Renal pelvis (tissue), 4 donors: ENCODE measurements around the gene NDST1. TPM values are rescaled to one million over a fixed set of nuclear protein-coding genes. Genes with fewer than 3 reads are reported as not detected.

Experiments used
- DNase-seq: peaks from one replicate; pipeline ENCODE4 v3.0.0-alpha.2; 2013
- polyA plus RNA-seq, 3 donors: library from polyadenylated mRNA; unstranded; fragments of 120-200 nt; gene quantifications; one replicate each; pipeline ENCODE4 v1.2.1, GENCODE V29; 2013; ENCODE audit not compliant: insufficient read length in 3 of 3

The NDST1 gene
- polyA plus RNA-seq, 3 donors: 56.8 to 67.7 (median 61.9) TPM

GRCh38 chr5:150585781-150586341, 77.9 kb downstream of the NDST1 start:
- DNase-seq: no peak

- DNase-seq: no peak
These were observed 79.1 kb downstream of the NDST1 start for GRCh38 chr5:150587016-150587415.

DNA sequence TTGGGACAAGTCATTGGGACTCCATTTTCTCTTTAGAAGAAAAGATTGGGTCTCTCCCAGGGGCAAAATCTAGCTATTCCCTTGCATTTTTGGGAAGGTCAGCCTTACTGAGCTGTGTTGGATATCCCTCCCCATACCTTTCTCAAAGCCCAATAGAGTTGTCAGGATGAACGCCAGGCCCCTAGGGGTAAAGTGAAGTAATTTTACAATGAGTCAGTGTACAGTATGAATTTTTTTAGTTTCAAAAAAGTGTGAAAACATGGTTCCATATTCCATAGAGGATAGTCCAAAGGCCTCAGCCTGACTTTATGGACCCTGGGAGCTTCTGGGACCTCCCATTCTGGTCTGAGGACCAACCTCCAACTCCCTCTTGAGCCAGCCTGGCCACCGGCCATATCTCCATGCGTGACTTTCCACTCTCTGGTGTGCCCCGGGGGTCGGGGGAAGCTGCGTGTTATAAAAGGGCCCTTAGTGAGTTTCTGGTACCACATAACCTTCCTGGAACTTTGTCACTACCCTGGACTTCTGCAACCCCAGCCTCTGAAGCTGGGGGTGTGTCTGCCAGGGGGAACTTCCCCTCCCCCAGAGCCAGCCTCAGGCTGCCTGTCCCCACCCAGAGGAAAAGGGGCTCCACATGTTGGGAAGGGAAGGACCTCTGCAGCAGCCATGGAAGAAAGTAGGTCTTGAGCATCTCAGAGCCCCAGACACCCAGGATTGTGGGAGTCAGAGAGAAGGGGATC, 80.1 kb downstream of the NDST1 start:
- DNase-seq: no peak

DNA sequence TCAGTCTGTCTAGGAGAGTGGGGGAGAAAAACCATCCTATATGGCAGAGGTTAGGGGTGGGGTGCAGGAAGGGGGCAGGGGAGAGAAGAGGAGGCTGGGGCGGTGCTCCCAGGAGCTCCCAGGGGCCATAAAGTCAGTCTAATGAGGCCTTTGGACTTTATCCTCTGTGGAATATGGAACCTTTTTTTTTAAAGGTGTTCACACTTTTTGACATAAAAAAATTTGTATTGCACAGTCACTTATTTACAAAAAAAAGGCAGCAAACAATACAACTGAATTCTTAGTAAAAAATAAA, 80.6 kb downstream of the NDST1 start:
- DNase-seq: no peak

DNA sequence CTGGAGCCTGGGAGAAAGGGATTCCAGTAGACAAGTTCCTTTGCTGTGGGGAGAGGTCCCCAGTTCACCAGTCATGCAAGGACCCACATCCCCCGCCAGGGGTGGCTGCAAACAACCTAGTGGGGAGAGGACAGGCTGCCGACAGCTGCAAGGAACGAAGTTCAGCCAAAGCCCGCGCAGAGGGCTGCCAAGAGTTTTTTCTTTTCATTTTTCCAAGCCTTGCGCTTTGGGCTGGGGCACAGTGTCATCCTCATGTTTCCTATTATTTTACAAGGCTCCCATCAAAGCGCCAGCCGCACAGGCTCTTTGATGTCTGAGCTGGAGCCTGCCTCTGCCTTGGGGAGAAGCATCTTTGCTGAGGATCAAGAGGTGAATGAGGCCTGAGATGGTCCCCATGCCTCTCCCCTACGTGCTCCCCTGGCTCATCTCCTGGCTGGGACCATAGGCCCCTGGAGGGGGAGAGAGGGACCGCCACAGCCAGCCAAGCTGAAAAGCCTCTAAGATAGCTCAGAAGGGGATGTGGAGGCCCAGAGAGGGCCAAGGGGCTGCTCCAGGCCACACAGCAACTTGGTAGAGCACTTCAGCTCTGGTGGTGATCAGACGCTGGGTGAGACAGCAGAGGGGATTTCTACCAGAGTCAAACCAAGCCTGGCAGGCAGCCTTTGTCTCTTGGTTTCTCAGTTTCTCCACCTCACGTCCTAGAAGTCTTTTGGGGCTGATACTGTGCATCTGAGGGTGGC, 82.1 kb downstream of the NDST1 start:
- DNase-seq: peak; percentile 77

DNA sequence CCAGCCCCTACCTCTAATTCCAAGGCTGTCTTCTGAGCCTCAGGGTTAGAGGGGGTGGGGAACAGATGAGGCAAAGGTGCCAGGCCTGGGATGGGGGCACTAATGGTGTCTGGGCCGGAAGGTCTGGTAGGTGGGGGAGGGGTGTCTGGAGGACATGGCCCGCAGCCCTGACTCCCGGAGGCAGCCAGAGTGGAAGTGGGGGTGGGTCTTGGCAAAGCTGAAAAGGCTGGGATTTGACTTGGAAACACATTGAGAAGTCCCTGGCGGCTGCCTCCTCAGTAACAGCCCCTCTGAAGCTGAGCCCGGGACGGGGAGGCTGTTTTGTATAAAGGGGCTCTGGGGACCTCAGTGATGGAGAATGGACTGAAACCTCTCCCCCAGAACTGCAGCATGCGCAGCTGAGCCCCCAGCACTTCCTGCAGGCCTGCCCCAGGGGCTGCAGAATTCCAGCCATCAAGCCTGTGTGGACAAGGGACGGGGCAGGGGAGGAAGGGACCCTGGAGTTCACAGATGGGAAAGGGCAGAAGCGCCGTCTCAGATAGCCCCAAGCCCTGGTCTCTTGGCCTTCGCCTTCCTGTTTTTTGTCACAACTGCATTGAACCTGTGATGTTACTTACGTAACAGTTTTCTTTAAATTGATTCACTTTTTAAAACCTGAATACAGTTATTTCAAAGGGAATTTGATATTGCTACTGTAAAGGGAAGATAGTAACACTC, 83.2 kb downstream of the NDST1 start:
- peak; percentile 66 for DNase-seq

DNA sequence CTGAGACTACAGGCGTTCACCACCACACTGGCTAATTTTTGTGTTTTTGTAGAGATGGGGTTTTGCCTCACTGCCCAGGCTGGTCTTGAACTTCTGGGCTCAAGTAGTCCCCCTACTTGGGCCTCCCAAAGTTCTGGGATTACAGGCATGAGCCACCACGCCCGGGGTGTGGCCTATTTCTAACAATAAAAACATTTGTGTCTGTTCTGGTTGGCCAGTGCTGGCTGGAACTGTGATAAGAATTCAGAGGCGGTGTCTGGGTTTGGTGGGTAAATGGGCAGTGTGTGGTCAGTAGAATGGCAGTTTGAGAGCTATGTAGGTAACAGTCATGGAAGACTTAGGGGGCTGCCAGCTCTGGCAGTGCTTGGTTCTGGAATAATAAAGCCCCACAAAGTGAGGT, 85.7 kb downstream of the NDST1 start:
- no peak for DNase-seq

- DNase-seq: no peak
These were observed 86.1 kb downstream of the NDST1 start for GRCh38 chr5:150593996-150594395.

DNA sequence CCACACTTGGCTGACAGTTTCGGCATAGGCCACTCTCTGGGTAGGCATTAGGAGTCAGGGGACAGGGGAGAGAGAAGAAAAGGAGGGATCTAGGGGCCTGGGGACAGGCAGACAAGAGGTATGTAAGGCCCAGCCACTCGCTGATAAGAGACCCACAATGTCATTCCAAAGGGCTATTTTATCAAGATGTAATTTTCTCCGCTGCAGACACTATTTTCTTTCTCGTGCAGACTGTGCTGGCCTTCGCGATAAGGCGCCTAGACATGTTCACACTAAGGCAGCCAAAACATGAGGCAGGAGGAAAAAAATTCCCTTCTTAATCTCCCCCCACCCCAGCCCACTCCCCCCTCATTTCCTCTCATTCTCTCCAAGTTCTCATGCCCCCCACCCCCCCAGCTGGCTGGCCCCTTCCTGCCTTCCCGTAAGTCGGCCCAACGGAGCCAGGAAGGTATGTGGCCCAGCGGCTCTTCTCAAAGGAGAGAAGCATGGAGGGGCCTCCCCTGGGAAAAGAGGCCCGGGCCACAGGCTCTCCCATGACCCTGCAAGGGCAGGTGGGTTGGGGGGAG, 87.6 kb downstream of the NDST1 start:
- no peak for DNase-seq

DNA sequence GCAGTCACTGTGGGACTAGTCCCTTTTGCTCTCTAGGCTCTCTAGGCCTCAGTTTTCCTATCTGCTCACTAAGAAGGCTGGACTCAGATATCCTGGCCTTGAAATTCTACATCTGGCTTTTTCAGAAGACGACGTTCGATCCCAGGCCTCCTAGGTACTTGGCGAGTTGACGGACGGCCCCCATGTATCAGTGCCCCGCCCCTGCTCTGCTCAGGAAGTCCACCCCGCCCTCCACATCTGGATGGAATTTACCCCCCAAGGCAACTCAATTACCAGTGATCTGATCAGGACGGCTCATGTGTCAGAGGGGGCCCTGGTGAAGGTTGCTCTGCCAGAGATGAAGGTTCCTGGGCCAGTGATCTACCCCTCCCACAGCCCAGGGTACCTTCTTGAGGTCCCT, 88.4 kb downstream of the NDST1 start:
- DNase-seq: no peak

DNA sequence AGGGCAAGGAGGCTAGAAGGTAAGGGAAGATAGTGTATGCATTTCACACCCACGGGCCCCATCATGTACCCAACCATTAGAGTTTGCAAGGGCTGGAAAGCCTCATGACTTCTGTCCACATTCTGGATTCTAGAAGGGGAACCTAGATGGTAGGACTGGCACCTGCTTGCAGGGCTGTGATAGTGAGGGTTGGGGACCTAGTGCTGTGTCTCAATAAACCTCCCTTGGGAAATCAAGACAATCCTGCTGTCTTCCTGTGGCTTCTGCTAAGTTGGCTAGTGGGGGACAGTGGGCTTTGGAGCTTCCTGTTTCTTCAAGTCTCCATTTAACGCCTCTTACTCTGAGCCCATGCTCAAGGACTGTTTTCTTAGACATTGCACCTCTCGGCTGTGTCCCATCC, 88.9 kb downstream of the NDST1 start:
- DNase-seq: no peak

DNA sequence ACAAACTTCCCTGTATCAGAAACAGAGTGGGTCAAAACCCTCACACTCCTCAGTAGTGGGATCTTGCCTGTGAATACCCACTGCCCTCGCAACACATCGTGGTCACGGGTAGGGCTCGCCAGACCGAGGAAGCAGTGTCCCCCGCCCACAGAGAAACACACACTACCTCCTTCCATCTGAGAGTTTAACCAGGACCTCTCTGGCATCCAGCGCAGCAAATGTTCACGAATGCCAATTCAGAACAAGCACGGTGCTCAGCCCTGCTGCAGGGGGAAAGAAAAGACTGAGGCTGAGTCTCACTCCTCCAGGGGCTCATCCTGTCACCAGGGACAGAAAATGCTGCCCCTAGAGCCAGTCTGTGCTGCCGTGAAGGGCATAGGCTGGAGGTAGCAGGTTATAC, 90.1 kb downstream of the NDST1 start:
- DNase-seq: no peak

DNA sequence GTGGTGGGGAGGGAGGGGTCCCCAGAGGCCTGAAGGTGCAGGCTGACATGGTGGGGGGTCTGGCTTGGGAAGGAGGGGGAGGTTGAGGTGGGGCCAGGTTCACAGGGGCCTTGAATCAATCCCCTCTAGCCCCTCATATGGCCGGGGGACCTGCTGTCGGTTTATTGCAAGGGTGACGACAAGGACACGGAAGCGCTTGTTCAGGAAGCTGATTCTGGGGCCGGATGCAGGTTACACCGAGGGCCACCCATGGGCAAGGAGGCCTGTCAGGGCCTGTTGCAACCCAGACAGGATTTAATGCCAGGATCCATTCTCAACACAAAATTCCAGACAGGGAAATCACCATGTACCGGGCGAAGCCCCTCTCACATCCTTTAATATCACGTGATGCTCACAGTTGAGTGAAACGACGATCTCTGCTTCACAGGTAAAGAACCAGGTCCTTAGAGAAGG, 90.9 kb downstream of the NDST1 start:
- DNase-seq: no peak

DNA sequence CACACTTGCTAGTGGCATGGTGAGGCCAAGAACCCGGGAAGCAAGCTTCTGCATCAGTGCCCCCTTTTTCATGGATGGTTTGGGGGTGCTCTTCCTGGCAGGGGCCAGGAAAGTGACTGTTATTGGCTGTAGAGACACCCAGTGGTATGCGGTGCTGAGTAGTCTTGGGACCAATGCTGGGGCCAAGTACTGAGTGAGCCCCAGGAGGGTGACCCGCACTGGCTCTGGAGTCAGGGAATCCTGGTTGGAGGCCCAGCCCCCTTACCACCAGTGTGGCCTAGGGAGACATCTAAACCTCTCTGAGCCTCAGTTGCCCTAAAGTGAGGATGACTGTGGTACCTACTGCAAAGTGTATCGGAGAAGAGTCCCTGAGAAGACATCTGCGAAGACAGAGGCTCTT, 91.3 kb downstream of the NDST1 start:
- DNase-seq: no peak

DNA sequence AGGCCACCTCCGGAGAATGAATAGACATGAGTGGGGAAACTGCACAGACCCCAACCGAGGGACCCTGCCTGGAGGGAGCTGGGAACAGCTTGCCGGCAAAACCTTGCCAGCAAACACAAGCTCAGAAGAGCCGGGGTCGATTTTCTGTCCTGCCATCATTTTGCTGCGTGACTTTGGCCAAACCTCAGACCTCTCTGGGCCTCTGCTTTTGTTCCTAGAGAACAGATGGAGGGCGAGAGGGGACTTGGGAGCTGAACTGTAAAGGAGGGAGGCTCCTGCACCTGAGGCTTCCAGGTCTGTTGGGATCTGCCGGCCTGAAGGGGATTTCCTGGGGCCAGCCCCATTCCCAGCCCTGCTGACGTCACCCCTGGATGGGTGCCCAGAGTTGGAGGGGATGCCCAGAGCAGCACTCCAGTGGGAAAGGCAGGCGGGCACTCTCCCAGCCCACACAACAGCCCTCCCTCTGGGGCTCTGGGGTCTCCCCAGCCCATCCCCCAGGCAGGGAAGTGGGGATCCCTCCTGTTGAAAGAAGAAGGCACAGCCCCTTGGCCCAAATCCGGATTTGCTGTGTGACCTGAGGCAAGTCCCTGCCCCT, 92.1 kb downstream of the NDST1 start:
- DNase-seq: no peak

- DNase-seq: no peak
These were observed 92.9 kb downstream of the NDST1 start for GRCh38 chr5:150600616-150601490.

DNA sequence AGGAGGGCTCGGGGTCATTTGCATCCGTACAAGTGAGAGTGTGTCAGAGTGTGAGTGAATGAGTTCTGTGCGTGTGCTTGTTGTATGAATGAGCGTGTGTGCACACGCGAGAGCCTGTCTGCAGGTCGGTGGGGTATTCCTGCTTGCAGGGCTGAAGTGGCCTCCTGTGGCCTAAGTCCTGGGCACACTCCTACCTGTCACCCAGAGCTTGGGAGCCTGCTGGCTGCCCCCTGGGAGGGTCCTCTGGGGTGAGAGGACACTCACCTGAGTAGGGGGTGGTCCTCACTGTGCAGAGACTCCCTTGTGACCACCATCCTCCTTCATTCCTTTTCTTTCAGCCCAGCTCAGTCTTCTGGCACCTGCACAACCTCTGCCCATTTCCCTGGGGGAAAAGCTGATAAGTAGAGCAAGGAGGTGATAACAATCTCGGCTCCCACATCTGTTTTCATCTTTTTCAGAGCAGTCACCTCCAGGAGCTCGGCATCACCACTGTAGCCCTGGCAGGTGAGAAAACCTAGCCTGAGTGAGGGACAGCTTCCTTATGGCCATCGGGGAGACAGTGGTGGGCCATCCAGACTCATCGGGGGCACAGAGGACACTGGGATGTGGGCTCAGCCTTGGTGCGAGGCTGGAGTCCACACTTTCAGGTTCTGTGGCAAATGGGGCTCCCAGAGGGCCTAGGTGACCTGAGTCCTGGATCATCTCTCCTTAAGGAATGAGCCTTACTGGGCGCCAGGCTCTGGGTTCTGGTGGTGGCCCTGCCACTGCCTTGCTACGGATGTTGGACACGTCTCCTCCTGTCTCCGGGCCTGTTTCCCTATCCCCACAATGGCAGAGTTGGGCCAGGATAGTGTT, 93.8 kb downstream of the NDST1 start:
- no peak for DNase-seq

- DNase-seq: no peak
These were observed 95.1 kb downstream of the NDST1 start for GRCh38 chr5:150603052-150603451.

GRCh38 chr5:150603491-150603890, 95.6 kb downstream of the NDST1 start:
- DNase-seq: no peak

GRCh38 chr5:150604010-150604409, 96.1 kb downstream of the NDST1 start:
- DNase-seq: no peak
